HG02678 (cell line): ENCODE results near the gene TSSK6.
"Not testable (repeated sequence)": the region's sequence is repeated elsewhere in the genome, so short reads cannot be mapped to it uniquely, and the experiment has no call there.

ENCODE experiments used
- ATAC-seq: cut with Tn5 transposase; IDR thresholded peaks from one replicate; pipeline ENCODE4 v1.9.1; 2021; ENCODE audit warnings: mild to moderate bottlenecking, moderate library complexity; ENCODE audit not compliant: unreplicated experiment

Gene TSSK6

DNA sequence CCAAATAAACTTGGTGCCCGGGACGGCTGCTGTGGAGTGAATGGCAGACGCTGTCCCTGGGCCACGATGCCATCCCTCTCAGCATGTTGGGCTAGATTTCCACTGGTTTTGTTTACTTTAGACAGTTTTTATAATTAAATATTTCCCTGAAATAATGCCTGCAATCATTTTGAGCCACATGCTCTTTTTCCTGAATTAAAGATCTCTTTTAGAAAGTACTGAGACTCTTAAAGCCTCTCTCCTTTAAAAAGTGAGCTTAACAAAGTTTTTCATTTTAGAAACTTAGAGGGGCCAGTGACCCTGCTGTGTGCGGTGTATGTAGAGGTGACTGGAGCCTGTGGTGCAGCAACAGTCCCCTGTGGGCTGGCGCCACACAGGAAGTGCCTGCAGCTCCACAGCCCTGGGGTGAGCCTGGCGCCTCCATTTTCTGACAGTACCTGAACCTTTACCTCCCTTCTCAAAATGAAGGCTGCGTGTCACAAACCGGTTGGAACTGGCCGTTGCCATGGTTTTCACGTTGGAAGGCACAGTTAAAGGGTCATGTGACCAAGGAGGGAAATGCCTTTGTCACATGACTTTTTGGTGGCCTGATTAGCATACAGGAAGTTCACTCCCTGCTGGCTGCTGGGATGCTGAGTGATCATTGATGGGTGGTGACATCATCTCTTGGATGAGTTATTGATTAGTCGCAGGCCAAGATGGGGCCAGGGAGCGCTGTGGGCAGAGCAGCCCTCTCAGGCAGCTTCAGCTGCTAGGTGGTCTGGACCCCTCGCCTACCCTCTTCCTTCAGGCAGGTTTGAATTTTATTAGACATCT lies 26.3 kb downstream of the TSSK6 start:
- ATAC-seq, result peak; percentile 59

DNA sequence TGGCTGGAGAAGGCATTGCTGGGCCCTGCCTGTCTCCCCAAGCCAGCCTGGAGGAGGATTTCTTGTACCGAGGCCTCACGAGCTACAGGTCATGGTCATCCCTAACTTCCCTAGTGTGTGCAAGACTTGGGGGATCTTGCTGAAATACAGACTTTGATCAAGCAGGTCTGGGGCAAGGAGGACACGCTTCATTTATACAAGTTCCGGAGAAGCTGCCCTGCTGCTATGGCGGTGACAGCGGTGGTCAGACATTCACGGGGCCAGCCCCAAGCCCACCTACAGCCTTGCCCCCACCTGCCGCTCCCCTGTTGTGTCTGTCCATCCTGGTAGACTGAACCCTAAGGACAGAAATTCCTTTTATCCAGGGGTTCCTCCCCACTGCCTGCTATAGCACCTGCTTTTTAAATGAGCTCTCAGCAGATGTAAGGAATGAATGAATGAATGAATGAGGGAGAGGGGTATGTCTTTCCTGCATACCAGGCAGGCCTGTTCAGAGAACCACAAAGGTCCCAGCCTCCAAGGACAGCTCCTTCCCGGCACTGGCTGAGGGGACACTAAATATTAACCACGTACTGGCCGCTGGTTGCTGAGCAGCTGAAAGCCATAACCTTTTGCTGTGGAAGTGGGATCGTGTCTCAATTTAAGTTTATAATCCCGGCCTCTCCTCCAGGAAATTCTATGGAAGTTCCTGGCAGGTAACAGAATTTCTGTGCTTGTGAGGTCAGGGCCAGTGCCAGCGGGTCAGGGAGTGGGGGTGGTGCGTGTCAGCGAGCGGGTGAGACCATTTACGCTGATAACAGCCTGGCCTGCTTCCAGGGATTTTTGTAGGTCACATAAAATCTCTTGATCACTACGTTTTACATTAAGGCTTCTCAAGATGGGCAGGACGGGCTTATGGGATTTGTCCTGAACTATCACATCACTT lies 27.1 kb downstream of the TSSK6 start:
- no peak for ATAC-seq

DNA sequence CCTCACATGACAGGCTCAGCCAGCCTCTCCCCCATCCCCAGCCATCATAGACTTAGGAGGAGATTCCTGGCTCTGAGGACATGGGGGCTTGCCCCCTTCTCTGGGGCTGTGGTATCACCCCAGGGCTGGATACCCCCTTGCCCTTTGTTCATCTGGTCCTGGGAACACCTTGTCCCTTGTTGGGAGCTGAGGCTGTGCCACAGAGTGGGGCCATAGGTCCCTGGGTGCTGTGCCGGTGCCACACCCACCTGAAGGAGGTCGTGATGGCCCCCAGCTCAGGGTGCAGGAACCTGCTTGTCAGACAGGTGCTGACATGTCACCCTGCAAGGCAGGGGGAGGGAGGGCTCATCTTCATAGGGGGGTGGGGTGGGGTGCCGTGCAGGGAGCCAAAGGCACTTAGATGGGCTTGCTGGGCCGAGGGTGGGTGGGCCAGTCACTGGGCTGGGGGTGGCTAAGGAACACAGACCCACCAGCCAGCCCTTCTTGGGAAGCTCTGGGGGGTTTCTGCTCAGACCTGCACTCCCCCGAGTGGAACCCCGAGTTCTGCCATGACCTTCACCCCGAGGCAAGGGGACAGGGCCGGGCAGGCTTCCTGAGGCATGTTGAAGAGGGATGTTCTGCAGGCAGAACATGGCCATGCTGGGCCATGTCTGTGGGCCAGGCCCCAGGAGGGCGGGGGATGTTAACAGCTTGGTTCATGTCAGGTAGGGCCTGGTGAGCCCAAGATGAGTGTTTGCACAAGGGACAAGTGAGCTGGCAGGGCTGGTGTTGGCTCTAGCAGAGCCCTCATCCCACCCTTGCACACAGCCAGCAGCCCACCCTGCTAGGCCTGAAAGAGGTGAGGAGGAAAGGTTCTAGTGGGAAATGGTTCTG lies 28.0 kb downstream of the TSSK6 start:
- no peak for ATAC-seq

DNA sequence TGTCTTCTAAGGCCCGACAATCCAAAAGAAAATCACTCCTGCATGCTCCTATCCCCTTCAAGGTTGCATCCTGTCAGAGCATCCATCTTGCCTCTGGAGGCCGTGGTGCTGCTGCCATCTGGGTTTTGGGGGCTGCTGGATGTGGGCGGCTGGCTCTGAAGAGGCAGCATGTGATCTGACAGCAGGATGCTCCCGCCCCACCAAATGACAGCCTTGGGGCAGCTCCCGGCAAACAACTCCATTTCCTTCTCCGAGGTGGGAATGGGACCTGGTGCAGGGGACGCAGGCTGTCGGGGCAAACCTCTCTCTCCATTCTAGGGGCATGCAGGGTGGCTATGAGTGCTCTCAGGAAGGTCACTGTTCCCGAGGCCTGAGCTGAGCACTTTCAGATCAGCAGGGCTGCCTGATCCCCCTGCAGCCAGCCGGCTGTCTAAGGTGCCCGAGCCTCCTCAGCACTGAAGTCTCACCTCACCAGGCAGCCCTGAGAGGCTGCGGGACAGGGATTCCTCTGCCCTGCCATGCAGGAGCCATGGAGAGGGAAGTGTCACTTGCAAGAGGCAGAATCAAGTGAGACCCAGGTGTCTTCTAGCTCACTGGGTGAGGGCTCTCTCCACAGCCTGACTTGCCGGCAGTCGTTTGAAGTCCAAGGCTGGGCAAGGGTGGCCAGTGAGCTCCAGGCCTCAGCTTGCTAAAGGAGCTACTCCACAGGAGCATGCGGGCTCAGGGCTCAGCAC lies 28.8 kb downstream of the TSSK6 start:
- no peak for ATAC-seq

DNA sequence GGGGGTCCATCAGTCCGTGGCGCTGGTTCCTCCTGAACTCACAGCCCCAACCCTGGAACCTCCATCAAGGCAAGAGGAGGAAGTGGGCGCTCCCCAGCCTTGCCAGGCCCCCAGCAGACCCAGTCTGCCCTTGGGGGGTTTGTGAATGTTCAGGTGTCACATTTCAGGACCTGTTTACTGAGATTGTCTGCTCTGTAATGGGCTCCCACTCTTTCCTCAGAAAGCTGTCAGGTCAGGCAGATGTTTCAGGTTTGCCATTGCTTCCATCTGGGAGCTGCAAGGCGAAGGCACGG lies 29.4 kb downstream of the TSSK6 start:
- ATAC-seq, result no peak

DNA sequence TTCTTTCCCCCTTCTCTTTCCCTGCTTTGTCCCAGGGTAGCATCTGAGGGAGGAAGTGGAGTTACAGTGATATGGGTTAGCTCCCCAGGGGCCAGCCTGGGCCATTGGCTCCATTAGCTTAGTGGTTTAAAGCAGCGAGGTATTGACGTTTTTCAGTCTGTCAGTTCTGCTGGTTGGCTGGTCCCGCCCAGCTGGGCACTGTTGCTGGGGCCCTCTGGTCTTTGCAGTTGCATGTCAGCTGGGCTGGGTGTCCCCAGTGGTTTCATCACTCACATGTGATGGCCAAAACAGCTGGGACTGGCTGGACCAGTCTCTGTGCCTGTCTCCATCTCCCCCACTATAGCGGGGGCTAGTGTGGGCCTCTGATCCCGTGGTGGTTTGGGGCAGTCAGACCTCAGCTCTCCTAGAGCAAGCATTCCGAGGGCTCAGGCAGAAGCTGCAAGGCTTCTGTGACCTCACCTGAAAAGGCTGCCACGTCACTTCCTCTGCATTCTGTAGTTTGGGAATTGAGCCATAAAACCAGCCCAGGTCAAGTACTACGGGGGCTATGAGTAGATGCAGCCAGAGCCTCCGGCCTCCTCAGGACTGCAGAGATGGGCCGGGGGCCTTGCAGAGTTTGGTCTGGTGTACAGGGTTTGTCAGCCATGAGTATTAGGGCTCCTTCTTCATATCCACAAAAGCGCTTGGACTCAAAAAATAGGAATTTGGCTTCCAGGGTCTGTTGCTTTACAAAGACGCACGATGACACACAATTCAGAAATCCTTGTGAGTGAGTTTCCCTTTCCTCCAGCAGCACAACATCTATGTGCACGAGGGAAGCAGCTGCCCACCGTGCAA lies 30.0 kb downstream of the TSSK6 start:
- no peak for ATAC-seq

DNA sequence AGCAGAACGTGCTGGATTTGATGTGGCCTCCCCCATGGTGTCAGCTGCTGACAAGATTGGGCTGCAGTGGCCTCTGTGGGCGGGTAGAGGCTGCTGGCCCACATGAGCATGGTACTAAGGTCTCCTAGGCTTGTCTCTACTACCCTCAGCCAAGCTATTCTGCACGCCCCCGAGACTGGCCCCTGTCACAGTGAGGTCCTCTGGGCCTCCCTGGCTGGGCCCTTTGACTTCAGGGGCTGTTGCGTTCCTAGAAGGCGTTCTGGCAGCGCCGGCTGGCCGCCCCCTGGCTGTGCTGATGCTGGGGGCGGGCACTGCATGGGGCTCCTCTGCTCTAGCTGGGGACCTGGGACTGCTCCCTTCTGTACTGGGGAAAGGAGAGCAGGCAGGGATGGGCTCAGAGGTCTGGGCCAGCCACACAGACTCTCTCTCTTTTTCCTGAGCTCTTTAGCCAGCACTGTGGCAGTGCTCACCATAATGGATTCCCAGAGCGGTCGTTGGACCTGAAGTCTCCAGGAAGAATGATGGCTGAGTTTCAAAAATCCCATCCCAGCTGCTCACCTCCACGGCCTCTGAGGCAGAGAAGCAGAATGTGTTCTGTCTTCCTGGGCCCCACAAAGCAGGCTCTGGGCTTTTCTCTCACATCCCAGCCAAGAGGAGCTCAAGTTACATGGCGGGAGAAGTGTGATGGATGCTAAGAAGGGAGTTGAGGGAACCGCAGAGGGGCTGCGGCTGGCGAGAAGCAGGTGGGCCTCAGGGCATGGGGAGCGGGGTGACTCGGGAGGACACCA lies 32.3 kb downstream of the TSSK6 start:
- no peak for ATAC-seq

DNA sequence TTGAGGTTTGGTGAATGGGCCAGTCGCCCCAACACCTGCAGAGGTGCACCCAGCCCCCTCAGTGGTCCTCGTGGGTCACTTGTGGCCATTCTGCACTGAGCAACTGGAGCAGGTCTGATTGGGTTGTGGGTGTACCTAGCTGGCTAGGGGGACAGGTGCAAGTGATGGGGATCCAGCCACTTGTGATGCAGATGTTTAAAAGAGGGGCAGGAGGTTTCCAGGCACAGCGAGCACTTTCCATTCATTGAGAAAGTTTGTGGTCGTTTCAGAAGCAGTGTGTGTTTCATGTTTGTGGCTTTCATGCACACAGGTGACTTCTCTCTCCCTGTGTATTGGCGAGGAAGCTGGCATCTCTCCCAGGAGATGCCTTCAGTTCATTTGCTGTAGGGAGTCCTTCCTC lies 34.7 kb downstream of the TSSK6 start:
- no peak for ATAC-seq

DNA sequence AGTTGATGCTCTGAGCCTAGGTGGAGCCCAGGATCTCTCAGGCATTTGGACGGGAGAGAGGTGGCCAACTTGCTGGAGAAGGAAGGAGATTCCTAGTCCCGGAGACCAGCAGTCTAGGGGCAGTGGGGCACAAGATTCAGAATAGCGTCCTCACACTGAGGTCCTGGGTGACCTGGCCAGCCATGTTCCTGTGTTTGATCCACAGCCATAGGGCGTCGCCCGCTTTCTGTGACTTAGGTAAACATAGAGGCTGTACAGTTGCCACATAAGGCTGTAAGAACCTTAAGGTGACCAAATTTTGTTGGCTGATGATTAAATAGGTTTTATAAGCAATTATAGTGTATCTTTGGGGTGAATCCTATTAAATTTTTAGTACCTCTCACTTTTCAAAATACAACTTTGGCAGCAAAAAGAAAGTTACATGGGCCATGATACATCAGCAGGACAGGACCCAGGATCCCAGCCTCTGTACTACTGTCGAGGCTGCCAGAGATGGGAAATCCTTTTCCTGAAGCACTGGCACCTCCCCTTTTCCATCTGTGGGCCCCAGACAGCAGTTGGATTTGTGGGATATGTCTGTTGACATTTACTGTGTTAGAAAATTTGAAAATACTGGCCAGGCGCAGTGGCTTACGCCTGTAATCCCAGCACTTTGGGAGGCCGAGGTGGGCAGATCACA lies 37.5 kb downstream of the TSSK6 start:
- ATAC-seq, result no peak

DNA sequence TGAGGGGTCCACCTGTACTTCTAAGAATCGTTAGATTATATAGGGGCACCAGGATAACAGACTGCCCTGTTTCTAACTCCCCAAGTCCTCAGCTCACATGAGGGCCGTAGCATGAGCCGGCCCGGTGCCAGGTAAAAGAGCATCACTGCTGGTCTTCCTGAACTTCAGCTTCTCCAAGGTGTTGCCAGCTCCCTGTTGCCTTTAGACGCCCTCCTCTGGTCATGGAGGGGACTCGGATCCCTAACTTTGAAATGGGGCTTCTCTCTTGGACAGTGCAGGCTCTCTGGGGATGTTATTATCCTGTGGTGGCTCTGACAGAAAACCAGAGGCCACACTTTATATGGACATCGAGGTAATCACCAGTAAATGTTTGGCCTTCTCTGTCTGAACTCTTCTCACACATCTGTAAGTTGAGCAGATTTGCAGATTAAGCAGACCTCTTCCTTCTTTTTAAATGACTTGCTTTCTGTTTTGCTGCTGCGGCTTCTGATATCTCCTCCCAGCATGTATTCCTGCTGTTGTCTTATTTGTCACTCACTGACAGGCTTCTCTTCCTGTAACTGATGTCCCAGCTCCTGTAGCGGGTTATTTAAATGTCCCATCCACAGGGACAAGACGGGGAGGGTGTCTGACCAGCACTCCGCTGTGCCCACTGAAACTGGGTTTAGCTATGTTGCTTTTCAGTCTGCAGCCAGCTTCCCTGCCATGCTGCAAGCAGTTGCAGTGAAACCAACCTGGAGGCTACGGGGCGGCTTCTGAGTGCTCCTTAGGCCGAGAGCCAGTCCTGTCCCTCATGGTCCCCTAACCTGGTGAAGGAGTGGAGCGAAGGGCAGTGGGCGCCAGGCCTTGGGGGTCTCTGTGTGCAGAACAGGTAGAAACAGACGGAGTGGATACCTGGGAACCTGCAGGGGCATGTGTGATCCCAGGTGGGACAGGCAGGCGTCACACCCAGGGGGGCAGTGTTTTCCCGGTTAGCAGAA lies 39.2 kb downstream of the TSSK6 start:
- no peak for ATAC-seq

DNA sequence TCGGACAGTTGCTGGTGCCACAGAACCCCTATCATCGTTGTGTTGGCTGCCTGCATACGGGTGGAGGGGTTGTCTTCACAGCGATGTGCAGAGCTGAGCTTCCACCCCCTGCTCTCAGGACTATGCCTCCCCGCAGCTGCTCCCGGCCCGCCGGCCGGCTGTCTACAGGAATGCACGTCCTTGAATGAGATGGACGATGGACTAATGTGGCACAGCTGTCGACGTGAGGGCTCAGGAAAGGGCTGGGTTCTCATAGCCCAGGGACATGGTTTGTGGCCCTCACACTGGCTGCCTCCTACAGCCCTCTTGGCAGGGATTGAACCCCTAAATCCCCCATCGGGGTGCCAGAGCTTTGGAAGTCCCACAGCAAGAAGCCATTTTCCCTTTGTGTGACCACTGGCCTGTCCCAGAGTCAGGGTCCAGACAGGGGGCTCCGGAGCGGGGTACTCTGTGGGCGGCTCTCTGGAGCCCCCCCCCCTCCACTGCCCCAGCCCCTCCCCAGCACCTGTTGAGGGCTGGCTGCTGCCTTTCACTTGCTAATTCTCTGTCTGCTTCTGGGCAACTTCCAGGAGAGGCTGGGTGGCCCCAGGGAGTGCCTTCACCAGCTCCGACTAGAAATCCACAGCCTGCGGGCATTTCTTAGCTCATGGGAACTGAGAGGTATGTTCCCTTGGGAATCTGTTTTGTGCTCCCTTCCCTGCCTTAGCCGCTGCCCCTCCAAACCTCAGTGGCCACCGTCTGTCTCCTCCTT lies 40.2 kb downstream of the TSSK6 start:
- ATAC-seq, result no peak

DNA sequence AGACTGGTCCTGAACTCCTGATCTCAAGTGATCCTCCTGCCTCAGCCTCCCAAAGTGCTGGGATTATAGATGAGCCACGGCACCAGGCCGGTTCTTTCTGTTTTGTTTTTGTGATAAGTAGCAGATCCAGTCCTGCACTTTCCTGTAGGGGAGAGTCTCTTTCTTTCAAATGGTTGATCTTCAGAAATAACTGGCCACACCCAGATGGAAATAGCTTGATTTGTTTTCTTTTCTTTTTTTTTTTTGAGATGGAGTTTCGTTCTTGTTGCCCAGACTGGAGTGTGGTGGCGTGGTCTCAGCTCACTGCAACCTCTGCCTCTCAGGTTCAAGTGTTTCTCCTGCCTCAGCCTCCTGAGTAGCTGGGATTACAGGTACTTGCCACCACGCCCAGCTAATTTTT lies 43.2 kb downstream of the TSSK6 start:
- ATAC-seq, result not testable (repeated sequence)

DNA sequence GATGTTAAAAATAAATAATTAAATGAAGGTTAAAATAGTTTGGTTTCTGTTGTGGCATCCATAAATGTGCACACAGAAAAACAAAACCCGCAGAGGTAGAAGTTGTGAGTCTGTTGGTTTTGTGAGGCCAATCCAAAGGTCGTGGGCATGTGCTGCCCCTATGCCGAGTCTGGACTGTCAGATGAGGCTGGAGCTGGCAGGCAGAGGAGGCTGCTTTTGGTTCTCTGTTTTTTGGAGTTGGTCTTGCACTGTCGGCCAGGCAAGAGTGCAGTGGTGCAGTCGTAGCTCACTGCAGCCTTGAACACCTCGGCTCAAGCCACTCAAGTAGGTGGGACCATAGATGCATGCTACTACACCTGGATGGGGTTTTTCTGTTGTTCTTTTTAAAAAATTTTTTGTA lies 43.7 kb downstream of the TSSK6 start:
- ATAC-seq, result no peak

DNA sequence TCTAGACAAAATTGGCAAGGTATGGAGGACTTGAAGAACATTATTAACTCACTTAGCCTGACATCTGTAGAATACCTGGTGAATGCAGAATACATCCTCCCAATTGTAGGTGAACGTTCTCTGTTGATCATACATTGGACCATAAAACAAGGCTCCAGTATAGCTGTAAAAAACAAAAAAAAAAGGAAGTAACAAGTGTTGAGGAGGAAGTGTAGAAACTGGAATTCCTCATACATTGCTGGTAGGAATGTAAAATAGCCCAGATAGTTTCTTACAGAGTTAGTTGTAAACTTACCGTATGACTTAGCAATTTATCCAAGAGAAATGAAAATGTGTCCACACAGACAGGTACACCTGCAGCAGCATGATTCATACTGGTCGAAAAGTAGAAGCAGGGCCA lies 44.8 kb downstream of the TSSK6 start:
- ATAC-seq, result no peak

DNA sequence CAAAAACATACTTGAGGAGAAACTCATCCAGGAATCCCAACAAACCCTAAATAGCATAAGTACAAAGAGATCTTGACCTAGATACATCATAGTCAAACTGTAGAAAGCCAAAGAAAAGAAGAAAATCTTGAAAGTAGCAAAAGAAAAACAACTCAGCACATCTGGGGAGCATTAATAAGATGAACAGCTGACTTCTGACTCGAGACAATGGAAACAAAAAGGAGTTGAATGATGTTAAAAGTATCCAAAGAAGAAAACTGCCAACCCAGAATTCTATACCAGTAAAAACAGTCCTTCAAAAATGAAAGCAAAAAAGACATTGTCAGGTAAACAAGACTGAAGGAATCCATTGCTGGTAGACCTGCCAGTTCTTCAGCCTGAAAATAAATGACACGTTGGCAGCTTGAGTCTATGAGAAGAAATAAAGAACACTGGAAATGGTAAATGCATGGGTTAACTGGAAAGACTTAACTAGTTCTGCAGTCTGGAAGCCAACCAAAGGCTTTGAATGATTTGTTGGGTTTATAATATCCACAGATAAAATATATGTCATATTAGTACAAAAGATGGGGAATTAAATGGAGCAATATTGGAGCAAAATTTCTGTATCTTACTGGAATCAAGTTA lies 46.8 kb downstream of the TSSK6 start:
- no peak for ATAC-seq

DNA sequence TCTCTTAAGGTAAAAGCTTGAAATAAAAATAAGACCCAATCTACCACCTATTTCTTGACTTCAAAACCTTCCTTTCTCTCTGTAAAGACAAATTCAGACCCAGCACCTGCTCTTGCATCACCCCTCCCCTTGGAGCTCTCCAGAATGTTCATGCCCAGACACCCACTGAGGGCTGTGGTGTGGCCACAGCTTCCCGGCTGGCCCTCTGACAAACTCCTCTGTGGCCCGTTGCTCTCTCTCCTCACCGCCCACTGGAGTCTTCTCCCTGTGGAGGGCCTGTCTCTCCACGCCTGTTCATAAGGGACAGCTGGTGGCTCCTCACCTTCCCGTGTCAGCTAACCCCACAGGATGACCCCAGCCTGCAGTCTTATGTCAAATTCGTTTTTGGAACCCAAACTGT lies 49.1 kb downstream of the TSSK6 start:
- no peak for ATAC-seq
